ENCODE data around the gene CCNL2.
"Not testable (repeated sequence)": the region's sequence is repeated elsewhere in the genome, so short reads cannot be mapped to it uniquely, and the experiment has no call there.

Gene CCNL2

DNA sequence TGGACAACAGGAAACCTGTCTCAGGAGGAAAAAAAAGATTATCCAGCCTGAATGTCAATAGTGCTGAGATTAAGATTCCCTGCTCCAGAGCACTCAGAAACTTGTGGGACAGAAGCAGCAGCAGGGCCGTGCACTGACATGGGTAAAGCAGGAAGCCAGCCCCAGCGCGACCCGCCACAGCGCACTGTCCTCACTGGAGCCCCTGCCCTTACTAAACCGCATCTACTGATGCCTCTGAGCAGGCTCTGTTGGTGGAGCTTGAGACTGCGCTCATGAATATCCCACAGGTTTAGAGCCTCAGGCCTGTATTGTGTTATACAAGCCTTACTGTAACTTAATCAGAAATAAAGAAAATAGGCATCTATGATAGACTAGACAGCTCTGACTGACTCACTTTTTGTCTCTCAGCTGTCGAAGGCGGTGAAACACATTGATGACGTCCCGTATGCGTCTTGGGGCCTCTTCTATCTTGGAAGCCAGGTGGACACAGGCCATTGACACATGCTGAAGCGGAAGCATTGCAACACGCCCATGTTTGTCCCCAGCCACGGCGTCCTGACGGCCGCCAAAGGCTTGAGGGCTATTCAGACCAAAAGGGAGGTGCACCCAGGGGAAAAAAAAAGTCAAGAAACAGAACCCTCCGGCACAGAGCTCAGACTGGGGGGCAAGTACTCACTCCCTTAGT, 1.2 kb downstream of the CCNL2 start:
- no peak for DNase-seq

DNA sequence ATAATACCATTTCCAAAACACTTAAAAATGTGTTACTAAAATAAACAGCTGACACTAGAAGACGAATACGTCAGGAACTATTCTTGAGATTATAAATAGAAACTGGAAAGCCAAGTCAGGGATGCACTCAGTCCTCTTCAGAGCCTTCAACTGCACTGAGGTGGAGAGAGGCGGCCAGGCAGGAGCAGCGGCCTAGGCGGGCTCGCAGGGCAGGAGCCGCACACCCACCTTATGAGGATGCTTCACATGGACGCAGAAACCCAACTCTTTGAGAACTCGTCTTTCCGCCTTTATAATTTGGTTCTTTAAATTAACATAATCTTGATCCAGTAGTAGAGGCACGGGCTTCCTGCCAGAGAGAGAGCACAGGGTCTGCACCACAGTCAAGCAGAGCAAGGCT, 4.0 kb downstream of the CCNL2 start:
- no peak for DNase-seq

DNA sequence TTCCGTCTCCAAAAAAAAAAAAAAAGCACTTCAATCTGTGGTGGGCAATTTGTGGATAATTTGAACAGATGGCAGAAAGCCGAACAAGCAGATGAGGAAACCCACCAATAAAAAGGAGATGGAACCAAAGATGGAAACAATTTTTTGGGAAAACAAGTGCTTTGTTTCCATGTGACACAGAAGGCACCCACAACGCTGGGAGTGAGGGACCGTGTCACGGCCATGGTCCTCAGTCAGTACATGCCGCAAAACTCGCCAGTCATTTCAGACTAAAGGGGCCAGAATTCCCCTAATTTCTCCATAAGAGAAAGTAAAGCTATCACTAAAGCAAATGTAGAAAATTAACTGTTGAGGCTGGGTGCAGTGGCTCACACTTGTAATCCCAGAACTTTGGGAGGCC, 5.0 kb downstream of the CCNL2 start:
- no peak for DNase-seq

DNA sequence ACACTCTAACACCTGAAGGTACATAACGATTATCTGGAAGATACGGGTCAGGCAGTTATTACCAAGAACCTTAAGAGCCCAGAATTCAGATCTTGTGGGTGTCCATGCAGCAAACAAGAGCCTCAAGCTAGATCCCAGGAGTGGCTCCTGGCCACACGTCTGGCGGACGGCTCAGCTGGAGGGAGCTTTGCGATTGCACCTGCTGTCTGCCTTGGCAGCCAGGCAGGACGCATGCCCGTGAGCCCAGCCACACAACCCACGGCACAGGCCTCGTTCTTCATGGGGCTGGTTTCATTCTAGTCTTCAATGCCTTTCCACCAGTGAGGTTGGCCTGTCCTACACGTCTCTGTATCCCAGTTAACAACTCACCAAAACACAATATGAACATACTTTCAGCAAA, 5.7 kb downstream of the CCNL2 start:
- no peak for DNase-seq

DNA sequence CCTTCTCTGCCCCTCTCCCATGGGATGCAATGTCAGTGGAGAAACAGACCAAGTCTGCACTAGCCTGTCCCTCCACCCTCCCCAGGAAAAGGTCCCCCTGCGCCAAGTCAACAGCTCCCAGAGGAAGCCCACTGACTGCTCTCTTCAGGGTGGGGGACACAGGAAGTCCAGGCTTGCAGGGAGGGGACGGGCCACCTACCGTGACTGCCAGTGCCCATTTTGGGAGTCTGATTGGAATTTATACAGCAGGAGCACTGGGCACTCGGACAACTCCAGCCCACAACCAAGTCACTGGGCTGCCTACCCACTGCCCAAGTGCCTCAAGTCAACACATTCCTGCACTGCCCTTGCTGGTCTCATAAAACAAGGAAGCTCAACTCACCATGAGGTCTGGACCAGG, 6.1 kb downstream of the CCNL2 start:
- DNase-seq, result no peak

DNA sequence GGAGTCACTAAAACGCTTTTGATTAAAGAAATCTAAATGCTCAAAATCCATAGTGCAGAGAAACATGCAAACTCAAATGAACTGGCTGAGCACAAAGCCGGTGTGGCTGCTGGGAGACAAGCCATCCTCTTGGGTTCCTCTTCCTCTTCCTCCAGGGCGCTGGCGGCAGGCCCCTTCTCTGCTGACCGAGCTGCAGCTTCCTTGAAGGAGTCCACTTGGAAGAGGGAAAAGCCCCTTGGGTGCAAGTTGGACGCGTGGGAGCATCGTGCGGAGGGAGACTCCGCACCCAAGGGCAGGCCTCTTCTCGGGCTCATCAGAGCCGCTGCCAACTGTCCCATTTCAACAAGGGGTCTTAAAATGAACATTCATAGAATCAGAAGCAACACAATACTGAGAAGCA, 7.9 kb downstream of the CCNL2 start:
- no peak for DNase-seq

DNA sequence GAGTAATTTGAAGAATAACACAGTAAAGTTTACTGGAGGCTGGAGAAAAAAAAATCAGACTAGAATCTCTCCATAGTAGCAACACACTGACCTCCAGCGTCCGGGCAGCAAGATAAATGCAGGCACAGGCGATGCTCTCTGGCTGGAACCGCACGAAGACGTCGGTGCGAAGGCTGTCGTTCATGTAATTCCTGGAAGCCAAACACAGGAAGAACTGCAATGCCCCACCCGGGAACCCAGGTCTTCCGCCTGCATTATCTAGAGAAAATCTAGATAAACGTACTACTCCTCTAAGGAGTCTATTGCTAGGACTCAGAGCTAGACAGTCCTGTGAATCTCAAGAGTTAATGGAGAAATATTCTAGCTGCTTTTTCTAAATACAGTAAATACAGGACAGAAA, 8.5 kb downstream of the CCNL2 start:
- DNase-seq, result no peak

DNA sequence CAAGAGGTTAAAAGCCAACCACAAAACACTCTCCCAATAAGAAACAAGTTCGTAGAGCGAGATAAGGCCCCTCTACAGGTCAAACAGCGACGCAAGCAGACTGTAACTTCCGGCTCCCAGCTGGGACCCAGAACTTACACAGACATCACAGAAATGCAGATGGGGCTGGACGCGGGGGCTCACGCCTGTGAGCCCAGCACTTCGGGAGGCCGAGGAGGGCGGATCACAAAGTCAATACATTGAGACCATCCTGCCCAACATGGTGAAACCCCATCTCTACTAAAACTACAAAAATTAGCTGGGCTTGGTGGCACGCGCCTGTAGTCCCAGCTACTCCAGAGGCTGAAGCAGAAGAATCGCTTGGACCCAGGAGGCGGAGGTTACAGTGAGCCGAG, 11.1 kb downstream of the CCNL2 start:
- no peak for DNase-seq

DNA sequence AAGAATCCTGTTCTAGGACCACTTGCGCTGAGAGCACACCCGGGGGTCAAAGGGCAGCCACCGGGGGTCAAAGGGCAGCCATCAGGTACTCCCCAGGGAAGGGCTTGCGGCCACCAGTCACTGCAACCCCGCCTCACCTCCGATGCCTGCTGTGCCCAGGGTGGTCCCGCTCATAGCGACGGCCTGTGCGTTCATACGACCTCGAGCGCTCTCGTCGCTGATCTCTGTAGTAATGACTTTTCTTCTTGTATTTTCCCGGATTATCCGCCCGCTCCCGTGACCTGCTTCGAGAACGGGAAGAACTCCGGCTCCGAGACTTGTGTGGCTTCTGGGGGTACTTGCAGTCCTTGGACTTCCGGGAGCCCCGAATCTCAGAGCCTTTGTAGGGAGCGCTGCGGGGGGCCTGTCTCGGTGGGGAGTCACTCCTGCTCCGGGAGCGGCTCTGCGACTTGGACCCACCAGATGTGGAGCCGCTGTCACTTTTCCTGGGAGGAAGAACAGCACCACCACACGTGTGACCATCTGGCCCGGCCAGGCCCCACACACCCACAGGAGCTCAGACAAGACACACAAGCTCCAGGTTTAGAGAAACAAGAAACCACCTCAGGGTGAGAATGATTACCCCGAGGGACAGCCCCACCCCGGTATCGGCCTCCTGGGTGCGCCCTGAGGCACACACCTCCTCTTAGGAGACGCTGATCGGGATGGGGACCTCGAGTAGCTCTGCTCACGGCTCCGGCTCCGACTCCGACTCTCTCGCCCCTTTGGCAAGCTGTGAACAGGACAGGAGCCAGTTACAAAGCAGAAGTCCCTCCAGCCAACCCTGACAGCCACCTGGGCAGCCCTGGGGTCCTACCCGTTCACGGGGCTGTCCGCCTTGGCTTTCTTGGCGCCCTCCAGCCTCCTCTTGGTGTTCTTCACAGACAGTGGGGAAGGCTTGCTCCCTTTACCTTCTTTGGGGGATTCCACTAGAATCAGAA, 11.7 kb downstream of the CCNL2 start:
- no peak for DNase-seq

DNA sequence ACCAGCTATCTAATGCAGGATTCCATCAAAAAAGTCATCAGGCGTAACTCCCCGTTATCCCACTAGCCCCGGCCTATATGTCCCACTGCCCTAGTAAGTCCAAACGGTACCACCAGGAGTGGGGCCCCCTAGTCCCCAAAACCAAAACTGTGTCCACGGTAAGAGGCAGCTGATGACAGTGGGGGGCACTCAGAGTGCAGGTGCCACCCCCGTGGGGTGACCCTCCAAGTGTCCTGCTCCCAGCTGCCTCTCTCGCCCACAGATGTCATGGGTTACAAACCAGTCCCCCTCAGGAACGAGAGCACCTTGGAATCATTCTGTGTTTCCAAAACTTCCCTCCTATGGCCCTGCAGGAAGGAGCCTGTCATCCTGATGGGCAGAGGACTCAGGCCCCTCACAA, 13.2 kb downstream of the CCNL2 start:
- DNase-seq, result no peak

DNA sequence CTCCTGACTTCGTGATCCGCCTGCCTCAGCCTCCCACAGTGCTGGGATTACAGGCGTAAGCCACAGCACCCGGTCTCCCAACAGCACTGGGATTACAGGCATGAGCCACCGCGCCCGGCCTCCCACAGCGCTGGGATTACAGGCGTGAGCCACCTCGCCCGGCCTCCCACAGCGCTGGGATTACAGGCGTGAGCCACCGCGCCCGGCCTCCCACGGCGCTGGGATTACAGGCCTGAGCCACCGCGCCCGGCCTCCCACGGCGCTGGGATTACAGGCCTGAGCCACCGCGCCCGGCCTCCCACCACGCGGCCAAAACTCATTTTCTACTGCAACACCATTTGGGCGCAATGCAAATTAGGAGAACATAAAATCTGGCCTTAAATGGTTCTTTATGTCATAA, 13.8 kb downstream of the CCNL2 start:
- DNase-seq, result not testable (repeated sequence)

DNA sequence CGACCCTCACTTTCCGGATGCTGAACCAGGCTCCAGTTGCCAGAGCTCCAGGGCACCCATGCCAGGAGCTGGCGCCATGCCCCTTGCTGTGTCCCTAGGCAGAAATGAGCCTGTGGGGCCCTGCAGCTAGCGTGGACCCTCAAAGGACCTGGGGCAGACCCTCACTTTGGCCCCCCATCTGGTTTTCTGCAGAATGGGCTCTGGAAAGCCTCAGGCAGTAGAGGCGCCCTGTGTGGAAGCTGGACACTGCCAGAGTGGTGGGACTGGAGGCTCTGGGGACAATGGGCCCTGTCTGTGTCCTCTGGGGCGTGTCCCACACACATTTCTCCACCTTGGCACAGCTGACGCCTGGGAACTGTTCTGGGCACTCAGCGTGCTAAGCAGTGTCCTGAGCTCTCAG, 17.8 kb downstream of the CCNL2 start:
- no peak for DNase-seq

DNA sequence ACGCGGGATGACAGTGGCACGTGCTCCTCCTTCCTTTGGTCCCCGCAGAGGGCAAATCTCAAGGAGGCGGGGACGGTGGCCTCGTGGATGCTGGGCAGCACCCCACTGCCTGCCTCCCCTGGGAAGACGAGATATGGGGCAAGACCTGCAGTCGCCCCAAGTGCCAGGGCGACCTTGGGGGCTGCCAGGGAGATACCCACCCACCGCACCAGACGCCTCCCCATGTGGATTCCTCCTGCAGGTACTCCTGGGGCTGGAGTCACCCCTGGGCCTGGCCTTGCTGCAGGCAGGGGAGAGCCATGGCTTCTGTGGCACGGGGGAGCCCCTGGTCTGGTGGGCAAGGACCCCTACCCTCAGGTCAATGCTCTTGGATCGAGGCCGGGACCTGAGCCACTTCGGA, 18.3 kb downstream of the CCNL2 start:
- DNase-seq, result no peak

DNA sequence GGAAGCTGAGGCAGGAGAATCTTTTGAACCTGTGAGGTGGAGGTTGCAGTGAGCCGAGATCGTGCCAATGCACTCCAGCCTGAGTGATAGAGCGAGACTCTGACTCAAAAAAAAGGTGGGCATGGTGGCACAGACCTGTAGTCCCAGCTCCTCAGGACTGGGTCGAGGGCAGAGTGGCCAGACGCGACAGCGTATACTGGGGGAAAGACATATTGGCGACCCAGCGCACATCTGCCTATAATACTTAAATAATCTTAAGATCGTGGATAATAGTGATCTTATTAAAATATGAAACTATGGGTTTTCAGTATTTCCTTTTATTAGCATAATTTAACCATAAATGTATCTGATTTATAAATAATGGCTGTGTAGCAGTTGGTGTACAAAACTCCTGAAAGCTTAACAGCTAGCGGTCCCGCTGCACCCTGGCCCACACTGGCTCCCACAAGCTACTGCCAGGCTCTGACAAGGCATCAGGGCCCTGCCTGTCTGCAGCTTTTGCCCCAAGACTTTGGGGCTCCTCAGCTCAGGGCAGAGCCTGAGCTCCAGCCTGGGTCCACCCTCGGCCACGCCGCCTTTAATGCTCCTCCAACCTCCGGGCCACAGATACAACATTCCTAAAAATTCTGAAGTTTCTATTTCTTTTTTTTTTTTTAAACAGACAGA, 21.5 kb downstream of the CCNL2 start:
- no peak for DNase-seq

DNA sequence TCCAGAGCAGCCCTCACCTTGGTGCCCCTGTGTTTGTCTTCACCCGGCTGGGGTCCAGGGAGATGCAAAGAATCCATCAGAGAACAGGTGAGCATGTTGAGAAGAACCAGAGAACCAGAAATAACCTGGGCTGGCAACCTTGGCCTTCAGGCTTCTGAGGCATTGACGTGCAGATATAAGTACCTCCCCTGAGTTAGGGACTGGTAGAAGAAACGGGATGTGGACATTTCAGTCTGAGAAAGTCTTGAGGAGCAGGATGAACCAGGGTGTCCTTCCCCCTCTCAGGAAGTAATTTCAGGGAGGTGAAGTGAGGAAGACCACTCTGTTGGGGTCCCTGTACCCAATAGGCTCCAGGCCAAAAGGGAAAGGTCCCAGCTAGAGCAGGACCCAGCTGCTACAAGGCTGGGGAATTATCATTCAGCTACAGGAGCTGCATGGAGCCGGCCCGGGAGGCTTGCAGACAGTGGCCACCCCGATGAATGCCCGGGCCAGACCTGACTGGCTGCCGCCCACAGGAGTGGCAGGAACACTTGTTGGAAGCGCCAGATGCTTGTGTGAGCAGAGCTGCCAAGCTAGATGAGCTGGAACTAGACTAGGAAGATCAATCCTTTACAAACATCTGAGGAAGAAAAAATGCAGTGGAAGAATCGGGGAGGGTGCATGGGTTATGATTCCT, 22.4 kb downstream of the CCNL2 start:
- no peak for DNase-seq

DNA sequence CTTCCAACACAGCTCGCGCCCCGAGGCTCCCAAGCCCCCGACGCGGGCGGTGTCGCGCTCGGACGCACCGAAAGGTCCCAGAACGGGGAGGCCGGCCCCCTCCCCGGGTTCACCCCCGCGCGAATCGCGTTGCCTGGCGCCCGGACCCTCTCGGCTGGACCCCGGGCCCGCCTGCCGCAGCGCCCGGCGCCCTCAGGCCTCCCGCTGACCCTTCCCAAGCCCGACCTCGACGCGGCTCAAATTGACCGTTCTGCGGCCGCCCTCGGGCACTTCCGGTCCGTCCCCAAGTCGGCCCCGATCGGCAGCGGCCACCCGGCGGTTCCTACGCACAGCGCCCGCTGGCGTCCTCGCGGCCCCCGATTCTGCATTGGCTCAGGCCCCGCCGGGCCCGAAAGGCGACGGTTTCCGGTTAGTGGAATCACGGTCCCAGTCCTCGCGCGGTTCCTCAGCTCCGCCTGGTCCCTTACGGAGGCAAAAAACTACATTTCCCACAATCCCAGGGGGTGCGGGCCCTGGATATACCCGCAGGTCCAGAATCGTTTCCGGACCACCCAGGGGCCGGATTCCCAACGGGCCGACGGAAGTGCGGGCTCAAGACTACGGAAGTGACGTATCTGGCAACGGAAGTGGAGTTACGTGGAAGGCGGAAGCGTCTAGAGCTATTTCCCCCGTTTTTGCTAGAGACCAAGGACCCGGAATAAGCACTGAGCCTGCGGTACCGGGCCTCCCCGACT, 24.0 kb downstream of the CCNL2 start, which contains the start of gene AURKAIP1:
AURKAIP1 (minus strand) TSS at position 279 of the 734 bp plus-strand sequence. CDS start 451 bp downstream, outside the sequence.
- peak; percentile 100 for DNase-seq

DNA sequence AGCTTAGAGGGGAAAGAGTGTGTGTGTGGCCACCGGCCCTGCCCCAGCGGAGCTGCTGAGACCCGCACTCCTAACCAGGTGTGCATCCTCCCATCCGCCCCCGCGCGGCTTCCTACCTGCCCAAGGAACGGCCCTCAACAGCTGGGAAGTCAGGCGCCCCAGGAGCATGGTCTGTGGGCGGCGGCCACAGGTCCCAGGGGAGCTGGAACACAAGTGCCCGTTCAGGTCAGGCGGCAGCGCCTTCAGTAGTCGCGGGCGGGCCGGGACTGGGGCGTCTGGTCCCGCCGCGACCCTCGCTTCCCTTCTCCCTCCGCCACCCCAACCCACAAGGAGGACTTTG, 24.6 kb downstream of the CCNL2 start:
- no peak for DNase-seq

DNA sequence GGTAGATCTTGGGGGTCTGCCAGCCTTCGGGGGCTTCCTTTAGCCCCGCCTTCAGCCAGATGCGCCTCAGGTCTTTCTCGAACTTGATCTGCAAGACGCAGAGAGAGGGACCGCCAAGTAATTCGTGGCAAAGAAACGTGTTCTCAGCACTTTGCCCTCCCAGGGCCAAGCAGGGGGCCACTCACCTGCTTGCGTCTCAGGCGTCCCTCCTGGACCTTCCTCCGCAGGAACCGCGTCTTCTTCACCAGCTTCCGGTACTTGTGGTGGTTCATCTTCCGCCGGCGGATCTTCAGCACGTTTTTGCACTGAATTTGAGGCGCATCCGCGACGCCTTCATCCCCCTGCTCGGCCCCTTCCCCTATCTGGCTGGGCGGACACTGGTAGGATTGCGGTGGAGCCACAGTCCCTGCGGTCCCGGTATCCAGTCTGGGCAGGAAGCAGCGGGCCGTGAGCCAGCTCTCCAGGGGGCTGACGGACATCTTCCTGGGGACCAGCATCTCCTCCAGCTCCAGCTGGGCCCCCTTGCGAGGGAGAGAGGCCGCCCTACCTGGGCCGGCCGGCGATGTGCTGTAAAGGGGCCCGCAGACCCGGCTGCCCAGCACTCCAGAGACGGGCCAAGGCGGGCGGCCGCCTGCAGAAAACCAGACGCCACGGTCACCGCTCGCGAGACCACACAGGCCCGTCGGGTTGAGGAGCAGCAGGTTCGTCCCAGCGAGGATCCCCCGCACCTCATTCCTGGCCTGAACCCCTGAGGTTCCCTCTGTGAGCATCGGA, 25.1 kb downstream of the CCNL2 start:
- DNase-seq, result no peak

DNA sequence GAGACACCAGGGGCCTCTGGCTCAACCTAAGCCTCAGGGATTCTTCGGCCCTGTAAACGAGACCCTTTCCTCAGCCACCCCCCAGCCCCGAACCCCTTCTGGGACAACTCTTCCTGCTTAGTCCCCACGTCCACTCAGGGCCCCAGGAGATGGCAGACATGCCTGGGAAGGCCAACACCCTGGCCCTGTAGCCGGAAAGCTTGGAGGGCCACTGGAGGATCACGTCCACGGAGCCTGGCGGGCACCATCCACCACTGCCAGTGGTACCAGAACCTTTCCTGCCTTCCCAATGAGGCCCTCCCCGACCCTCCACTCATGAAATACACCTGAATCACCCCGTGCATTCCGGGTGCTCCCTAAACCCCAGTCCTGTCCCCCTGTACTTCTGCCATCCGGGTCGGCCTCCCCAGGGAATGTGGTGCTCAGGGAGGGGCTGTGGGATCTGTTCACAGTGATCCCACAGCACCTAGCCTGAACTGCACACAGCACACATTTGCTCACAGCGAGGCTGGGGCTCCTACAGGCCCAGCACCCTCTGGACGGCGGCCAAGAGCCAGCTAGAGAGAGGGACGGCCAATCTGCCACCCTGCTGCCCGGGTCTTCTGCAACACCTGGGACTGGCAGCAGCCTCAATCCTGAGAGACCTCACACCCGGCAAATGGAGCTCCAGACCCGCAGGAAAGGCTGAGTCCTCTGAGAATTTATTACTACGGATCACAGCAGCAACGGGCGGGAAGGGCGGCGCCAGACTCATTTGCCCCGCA, 25.9 kb downstream of the CCNL2 start:
- no peak for DNase-seq
